Neural cell (in vitro differentiated cells): Measurements from ENCODE around the gene CSF1. TPM values are rescaled to one million over a fixed set of nuclear protein-coding genes. Genes with fewer than 3 reads are reported as not detected.

Source experiments
- H2AFZ ChIP-seq: fragments of 200-600, 300-800 bp; sonication (generic), shearing (Covaris generic); 2 replicates; pipeline ENCODE4 v1.6.0; 2014; ENCODE audit warnings: low read depth, mild to moderate bottlenecking, antibody characterized with exemption, low read length, moderate library complexity
- H3F3A ChIP-seq: fragments of 200-600 bp; shearing (Covaris generic); 2 replicates; pipeline ENCODE4 v1.6.1; 2016; ENCODE audit warnings: mild to moderate bottlenecking, moderate library complexity, mixed read lengths, antibody characterized with exemption, low read length; ENCODE audit not compliant: insufficient read depth, poor library complexity, severe bottlenecking
- H3K27ac ChIP-seq: fragments of 200-600, 300-800 bp; sonication (generic), shearing (Covaris generic); 2 replicates; pipeline ENCODE4 v1.5.1; 2014; ENCODE audit warnings: mild to moderate bottlenecking, low read length, moderate library complexity
- H3K27me3 ChIP-seq: fragments of 300-800, 200-600 bp; sonication (generic), shearing (Covaris generic); 2 replicates; pipeline ENCODE4 v1.6.0; 2014; ENCODE audit warnings: mild to moderate bottlenecking, low read depth, low read length, moderate library complexity; ENCODE audit not compliant: insufficient read depth
- H3K36me3 ChIP-seq: fragments of 300-800, 200-600 bp; sonication (generic), shearing (Covaris generic); 2 replicates; pipeline ENCODE4 v1.5.1; 2014; ENCODE audit warnings: mild to moderate bottlenecking, antibody characterized with exemption, low read length, moderate library complexity; ENCODE audit not compliant: insufficient read depth
- H3K4me2 ChIP-seq: fragments of 300-800, 200-600 bp; sonication (generic), shearing (Covaris generic); 2 replicates; pipeline ENCODE4 v1.6.0; 2014; ENCODE audit warnings: mild to moderate bottlenecking, low read length
- H3K4me3 ChIP-seq: fragments of 300-800, 200-600 bp; sonication (generic), shearing (Covaris generic); 2 replicates; pipeline ENCODE4 v1.5.1; 2014; ENCODE audit warnings: mild to moderate bottlenecking, low read length, moderate library complexity
- H3K79me2 ChIP-seq: fragments of 200-600 bp; shearing (Covaris generic); replicated peaks from 2 replicates; pipeline ENCODE4 v1.6.0; 2014; ENCODE audit warnings: mild to moderate bottlenecking, low read length, moderate library complexity; ENCODE audit not compliant: insufficient read depth
- H3K9ac ChIP-seq: fragments of 300-800, 200-600 bp; sonication (generic), shearing (Covaris generic); 2 replicates; pipeline ENCODE4 v1.6.1; 2016; ENCODE audit warnings: mild to moderate bottlenecking, low read length, mixed read lengths
- H3K9me2 ChIP-seq: fragments of 200-600 bp; shearing (Covaris generic); 2 replicates; pipeline ENCODE4 v1.6.1; 2016; ENCODE audit warnings: mild to moderate bottlenecking, low read length, mixed read lengths; ENCODE audit not compliant: insufficient read depth
- H3K9me3 ChIP-seq: fragments of 200-600, 300-800 bp; sonication (generic), shearing (Covaris generic); 2 replicates; pipeline ENCODE4 v1.6.1; 2016; ENCODE audit warnings: mild to moderate bottlenecking, mixed run types, low read length, moderate library complexity, mixed read lengths
- H4K20me1 ChIP-seq: fragments of 200-600 bp; shearing (Covaris generic); 2 replicates; pipeline ENCODE4 v1.6.1; 2016; ENCODE audit warnings: mild to moderate bottlenecking, mixed run types; ENCODE audit not compliant: insufficient read depth
- EP300 ChIP-seq: fragments of 450-650 bp; conservative IDR thresholded peaks from 2 replicates; pipeline ENCODE4 v1.6.1; 2014; ENCODE audit warnings: antibody characterized with exemption, mild to moderate bottlenecking, moderate library complexity; ENCODE audit not compliant: poor library complexity, severe bottlenecking
- EZH2 ChIP-seq: fragments of 200-600, 300-800 bp; shearing (Covaris generic), sonication (generic); IDR thresholded peaks from 2 replicates; pipeline ENCODE4 v1.6.1; 2014; ENCODE audit warnings: antibody characterized with exemption, low read length, borderline replicate concordance, mild to moderate bottlenecking; ENCODE audit not compliant: insufficient read depth, poor library complexity, severe bottlenecking
- MXI1 ChIP-seq: fragments of 450-650 bp; conservative IDR thresholded peaks from 2 replicates; pipeline ENCODE4 v1.6.1; 2014; ENCODE audit warnings: antibody characterized with exemption, mild to moderate bottlenecking; ENCODE audit not compliant: poor library complexity, severe bottlenecking
- POLR2AphosphoS5 ChIP-seq: IDR thresholded peaks from 2 replicates; pipeline ENCODE4 v1.6.1; 2012
- RAD21 ChIP-seq: fragments of 450-650 bp; conservative IDR thresholded peaks from 2 replicates; pipeline ENCODE4 v1.6.1; 2014; ENCODE audit warnings: antibody characterized with exemption, mild to moderate bottlenecking, moderate library complexity
- SMC3 ChIP-seq: fragments of 450-650 bp; conservative IDR thresholded peaks from 2 replicates; pipeline ENCODE4 v1.6.1; 2014; ENCODE audit warnings: antibody characterized with exemption, mild to moderate bottlenecking, moderate library complexity; ENCODE audit not compliant: poor library complexity
- TAF1 ChIP-seq: IDR thresholded peaks from 2 replicates; pipeline ENCODE4 v1.6.1; 2012; ENCODE audit warnings: low read depth
- polyA plus RNA-seq: library from polyadenylated mRNA; depleted of rRNA; stranded (reverse); fragments of >200 nt; gene quantifications from 2 replicates; pipeline ENCODE4 v1.2.3, GENCODE V29; 2014
- TF ChIP-seq, protein P1 (sequence below): fragments of 450-650 bp; IDR thresholded peaks from 2 replicates; pipeline ENCODE4 v1.5.1; 2014; ENCODE audit warnings: antibody characterized with exemption, mild to moderate bottlenecking, moderate library complexity; ENCODE audit not compliant: poor library complexity, severe bottlenecking
- TF ChIP-seq, protein P2 (sequence below): IDR thresholded peaks from 2 replicates; pipeline ENCODE4 v1.6.1; 2012; ENCODE audit warnings: borderline replicate concordance

CSF1 gene
- polyA plus RNA-seq, 1 donor from 2014 or later = 0.30 TPM

DNA sequence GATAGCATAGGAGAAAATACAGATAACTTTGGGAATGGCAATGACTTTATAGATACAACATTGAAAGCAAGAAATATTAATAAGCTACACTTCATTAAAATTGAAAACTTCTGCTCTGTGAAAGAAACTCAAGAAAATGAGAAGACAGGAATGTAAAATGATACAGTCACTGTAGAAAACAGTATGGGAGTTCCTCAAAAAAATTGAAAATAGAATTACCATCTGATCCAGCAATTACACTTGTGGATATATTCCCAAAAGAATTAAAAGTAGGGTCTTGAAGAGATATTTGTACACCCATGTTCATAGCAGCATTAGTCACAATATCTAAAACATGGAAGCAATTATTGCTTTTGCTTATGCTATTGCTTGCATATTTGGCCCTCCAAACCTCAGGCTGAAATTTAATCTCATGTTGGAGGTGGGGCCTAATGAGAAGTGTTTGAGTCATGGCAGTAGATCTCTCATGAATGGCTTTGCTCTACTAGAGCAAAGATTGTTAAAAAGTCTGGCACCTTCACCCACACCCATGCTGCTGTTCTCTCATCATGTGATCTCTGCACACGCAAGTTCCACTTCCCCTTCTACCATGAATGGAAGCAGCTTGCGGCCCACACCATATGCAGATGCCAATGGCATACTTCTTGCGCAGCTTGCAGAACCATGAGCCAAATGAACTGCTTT lies 58.6 kb downstream of the CSF1 start:
- H3K79me2 ChIP-seq = no peaks in the 10 kb centered on the region
- no peak overlapping the region for H3K27ac ChIP-seq
- TF ChIP-seq, protein P1, sequence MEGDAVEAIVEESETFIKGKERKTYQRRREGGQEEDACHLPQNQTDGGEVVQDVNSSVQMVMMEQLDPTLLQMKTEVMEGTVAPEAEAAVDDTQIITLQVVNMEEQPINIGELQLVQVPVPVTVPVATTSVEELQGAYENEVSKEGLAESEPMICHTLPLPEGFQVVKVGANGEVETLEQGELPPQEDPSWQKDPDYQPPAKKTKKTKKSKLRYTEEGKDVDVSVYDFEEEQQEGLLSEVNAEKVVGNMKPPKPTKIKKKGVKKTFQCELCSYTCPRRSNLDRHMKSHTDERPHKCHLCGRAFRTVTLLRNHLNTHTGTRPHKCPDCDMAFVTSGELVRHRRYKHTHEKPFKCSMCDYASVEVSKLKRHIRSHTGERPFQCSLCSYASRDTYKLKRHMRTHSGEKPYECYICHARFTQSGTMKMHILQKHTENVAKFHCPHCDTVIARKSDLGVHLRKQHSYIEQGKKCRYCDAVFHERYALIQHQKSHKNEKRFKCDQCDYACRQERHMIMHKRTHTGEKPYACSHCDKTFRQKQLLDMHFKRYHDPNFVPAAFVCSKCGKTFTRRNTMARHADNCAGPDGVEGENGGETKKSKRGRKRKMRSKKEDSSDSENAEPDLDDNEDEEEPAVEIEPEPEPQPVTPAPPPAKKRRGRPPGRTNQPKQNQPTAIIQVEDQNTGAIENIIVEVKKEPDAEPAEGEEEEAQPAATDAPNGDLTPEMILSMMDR = no peak
- TF ChIP-seq TAF1 (no peak), EZH2 (no peak), EP300 (no peak), MXI1 (no peak), POLR2AphosphoS5 (no peak), SMC3 (no peak), RAD21 (no peak)
- TF ChIP-seq, protein P2, sequence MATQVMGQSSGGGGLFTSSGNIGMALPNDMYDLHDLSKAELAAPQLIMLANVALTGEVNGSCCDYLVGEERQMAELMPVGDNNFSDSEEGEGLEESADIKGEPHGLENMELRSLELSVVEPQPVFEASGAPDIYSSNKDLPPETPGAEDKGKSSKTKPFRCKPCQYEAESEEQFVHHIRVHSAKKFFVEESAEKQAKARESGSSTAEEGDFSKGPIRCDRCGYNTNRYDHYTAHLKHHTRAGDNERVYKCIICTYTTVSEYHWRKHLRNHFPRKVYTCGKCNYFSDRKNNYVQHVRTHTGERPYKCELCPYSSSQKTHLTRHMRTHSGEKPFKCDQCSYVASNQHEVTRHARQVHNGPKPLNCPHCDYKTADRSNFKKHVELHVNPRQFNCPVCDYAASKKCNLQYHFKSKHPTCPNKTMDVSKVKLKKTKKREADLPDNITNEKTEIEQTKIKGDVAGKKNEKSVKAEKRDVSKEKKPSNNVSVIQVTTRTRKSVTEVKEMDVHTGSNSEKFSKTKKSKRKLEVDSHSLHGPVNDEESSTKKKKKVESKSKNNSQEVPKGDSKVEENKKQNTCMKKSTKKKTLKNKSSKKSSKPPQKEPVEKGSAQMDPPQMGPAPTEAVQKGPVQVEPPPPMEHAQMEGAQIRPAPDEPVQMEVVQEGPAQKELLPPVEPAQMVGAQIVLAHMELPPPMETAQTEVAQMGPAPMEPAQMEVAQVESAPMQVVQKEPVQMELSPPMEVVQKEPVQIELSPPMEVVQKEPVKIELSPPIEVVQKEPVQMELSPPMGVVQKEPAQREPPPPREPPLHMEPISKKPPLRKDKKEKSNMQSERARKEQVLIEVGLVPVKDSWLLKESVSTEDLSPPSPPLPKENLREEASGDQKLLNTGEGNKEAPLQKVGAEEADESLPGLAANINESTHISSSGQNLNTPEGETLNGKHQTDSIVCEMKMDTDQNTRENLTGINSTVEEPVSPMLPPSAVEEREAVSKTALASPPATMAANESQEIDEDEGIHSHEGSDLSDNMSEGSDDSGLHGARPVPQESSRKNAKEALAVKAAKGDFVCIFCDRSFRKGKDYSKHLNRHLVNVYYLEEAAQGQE = no peak
- H3K27me3 ChIP-seq = no peaks in the 10 kb centered on the region
- H3K9me2 ChIP-seq = no peaks in the 10 kb centered on the region
- no peak overlapping the region for H3K9ac ChIP-seq
- no peaks in the 10 kb centered on the region for H3K36me3 ChIP-seq
- no peaks in the 10 kb centered on the region for H3F3A ChIP-seq
- no peak overlapping the region for H3K4me3 ChIP-seq
- no peaks in the 10 kb centered on the region for H4K20me1 ChIP-seq
- no peaks in the 10 kb centered on the region for H3K9me3 ChIP-seq
- H2AFZ ChIP-seq = no peak overlapping the region
- no peak overlapping the region for H3K4me2 ChIP-seq

DNA sequence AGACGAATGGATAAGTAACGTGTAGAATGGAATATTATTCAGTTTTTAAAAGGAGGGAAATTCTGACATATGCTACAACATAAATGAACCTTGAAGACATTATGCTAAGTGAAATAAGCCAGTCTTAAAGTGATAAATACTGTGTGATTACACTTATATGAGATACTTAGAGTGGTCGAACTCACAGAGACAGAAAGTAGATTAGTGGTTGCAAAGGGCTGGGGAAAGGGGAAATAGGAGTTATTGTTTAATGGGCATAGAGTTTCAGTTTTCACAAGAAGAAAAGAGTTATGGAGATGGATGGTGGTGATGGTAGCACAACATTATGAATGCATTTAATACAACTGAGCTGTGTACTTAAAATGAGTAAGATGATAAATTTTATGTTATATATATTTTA lies 59.3 kb downstream of the CSF1 start:
- Histone ChIP-seq H3K4me2 (no peak overlapping the region), H3K79me2 (no peaks in the 10 kb centered on the region), H3K36me3 (no peaks in the 10 kb centered on the region), H3K27ac (no peak overlapping the region), H2AFZ (no peak overlapping the region), H3K4me3 (no peak overlapping the region), H3K9me2 (no peaks in the 10 kb centered on the region), H3K9ac (no peak overlapping the region), H4K20me1 (no peaks in the 10 kb centered on the region), H3K27me3 (no peaks in the 10 kb centered on the region), H3K9me3 (no peaks in the 10 kb centered on the region), H3F3A (no peaks in the 10 kb centered on the region)
- TF ChIP-seq EZH2 (no peak), TAF1 (no peak), SMC3 (no peak), MXI1 (no peak), EP300 (no peak), POLR2AphosphoS5 (no peak), RAD21 (no peak)
- TF ChIP-seq, protein P2 = no peak
- TF ChIP-seq, protein P1 = no peak
